Testis (tissue), 3 donors: ENCODE data around the gene PTPRD. TPM values are rescaled to one million over a fixed set of nuclear protein-coding genes. Genes with fewer than 3 reads are reported as not detected.
A peak's percentile ranks its signal among the peaks of the same experiment; 100 is the strongest.

Experiments
- DNase-seq: peaks from one replicate; pipeline ENCODE4 v3.0.0-alpha.2; 2019
- H3K27ac ChIP-seq, 2 donors: fragments of 200-600 bp; sonication (generic); one replicate each; pipeline ENCODE4 v1.5.1; 2019
- H3K27me3 ChIP-seq: fragments of 200-600 bp; sonication (generic); one replicate; pipeline ENCODE4 v1.5.1; 2019
- H3K36me3 ChIP-seq: fragments of 200-600 bp; sonication (generic); one replicate; pipeline ENCODE4 v1.5.1; 2017; ENCODE audit warnings: low read depth; ENCODE audit errors: missing control alignments
- H3K4me1 ChIP-seq: fragments of 200-600 bp; sonication (generic); one replicate; pipeline ENCODE4 v1.5.1; 2019
- H3K4me3 ChIP-seq, 2 donors: fragments of 200-600 bp; sonication (generic); one replicate each; pipeline ENCODE4 v1.5.1; 2017 to 2019
- H3K9me3 ChIP-seq: fragments of 200-600 bp; sonication (generic); one replicate; pipeline ENCODE4 v1.5.1; 2017
- POLR2A ChIP-seq: fragments of 450-650 bp; IDR thresholded peaks from one replicate; pipeline ENCODE4 v1.6.1; 2017; ENCODE audit warnings: antibody characterized with exemption, mild to moderate bottlenecking, moderate library complexity
- WGBS, 2 donors: methylation state at CpG; one replicate each; pipeline ENCODE4 v1.1.5; 2018; 5-methylcytosine and 5-hydroxymethylcytosine counted together
- intact Hi-C: fragments of 100-400 bp; cut with DNase I; formaldehyde crosslinking; loops from one replicate; pipeline ENCODE4 v1.15.1; 2023; ENCODE audit warnings: low total_unique reads
- polyA plus RNA-seq: library from polyadenylated mRNA; stranded (reverse); fragments of 350-450 nt; fragmentation: Illumina TruSeq; extraction: RNeasy Lipid Tissue Mini Kit (QIAGEN cat#74804); gene quantifications from one replicate; pipeline ENCODE4 v1.2.3, GENCODE V29; 2014; ENCODE audit warnings: low read depth, low replicate concordance; ENCODE audit not compliant: insufficient read depth
- total RNA-seq, 2 donors: library from RNA; depleted of rRNA; stranded (reverse); fragments of >200 nt; gene quantifications; one replicate each; pipeline ENCODE4 v1.2.3, GENCODE V29; 2016
- TF ChIP-seq, protein P1 (sequence below), 3 experiments: fragments of 450-650 bp in 2 of 3; fragments of 200-600 bp in 1 of 3; sonication (generic) in 1 of 3; IDR thresholded peaks; one replicate each; pipeline ENCODE4 v1.5.1; 2016 to 2019; ENCODE audit warnings: antibody characterized with exemption in 3 of 3, mild to moderate bottlenecking in 2 of 3, moderate library complexity in 1 of 3

PTPRD gene
- total and polyA plus RNA-seq, 3 donors from 2014 or later: 15.4 to 33.6 (median 32.5) TPM

DNA sequence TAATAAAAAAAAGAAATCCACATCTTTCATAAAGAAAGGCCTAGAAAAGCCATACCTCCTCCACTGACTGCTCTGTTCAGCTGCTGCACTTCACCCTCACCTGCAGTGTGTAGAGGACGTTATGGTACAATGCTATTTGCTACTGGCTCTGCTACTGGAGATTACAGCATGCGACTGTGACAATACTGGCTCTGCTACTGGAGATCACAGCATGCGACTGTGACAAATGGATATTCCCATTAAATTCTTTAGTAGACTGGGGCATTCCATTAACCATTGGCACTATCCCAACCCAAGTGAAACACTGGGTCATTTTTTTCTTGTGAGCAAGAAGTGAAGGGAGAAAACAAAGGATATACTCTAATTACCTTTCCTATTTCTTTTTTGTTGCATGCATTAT, 1749.7 kb downstream of the PTPRD start:
- Histone ChIP-seq H3K4me1 (no peaks in the 10 kb centered on the region), H3K27ac (no peak overlapping the region), H3K27me3 (no peaks in the 10 kb centered on the region), H3K9me3 (no peaks in the 10 kb centered on the region), H3K4me3 (no peak overlapping the region), H3K36me3 (no peaks in the 10 kb centered on the region)
- 90 to 92% methylated on average over 3 of the region's 3 CpGs for WGBS, 2 donors
- TF ChIP-seq, protein P1, sequence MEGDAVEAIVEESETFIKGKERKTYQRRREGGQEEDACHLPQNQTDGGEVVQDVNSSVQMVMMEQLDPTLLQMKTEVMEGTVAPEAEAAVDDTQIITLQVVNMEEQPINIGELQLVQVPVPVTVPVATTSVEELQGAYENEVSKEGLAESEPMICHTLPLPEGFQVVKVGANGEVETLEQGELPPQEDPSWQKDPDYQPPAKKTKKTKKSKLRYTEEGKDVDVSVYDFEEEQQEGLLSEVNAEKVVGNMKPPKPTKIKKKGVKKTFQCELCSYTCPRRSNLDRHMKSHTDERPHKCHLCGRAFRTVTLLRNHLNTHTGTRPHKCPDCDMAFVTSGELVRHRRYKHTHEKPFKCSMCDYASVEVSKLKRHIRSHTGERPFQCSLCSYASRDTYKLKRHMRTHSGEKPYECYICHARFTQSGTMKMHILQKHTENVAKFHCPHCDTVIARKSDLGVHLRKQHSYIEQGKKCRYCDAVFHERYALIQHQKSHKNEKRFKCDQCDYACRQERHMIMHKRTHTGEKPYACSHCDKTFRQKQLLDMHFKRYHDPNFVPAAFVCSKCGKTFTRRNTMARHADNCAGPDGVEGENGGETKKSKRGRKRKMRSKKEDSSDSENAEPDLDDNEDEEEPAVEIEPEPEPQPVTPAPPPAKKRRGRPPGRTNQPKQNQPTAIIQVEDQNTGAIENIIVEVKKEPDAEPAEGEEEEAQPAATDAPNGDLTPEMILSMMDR (IDR thresholded peaks at IDR 0.05): no peak
- no peak for TF ChIP-seq POLR2A
- DNase-seq: no peak
- intact Hi-C loops: no loop called here

DNA sequence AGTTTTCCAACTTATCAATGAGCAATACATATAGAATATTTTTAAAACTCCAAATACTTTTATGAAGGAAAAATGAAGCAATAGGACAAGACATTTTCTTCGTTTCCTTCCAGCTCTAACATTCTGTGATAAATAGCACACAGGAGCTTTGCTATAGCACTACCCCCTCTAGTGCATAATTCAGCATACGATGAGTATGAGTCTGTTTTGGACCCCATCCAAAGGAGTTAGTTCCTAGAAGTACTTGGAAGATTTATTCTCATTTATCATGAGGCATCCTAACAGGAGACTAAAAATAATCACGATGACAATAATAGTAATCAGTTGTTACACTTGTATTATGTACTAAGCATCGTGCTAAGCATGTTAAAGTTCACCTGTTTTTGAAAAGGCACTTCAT, 1751.9 kb downstream of the PTPRD start:
- no peak overlapping the region for H3K27ac ChIP-seq
- no peak overlapping the region for H3K4me3 ChIP-seq
- H3K36me3 ChIP-seq: no peaks in the 10 kb centered on the region
- H3K27me3 ChIP-seq: no peaks in the 10 kb centered on the region
- H3K9me3 ChIP-seq: no peaks in the 10 kb centered on the region
- no peaks in the 10 kb centered on the region for H3K4me1 ChIP-seq
- 57 to 63% methylated on average over 4 of the region's 4 CpGs for WGBS, 2 donors
- DNase-seq: no peak
- TF ChIP-seq, protein P1 (IDR thresholded peaks at IDR 0.05): no peak
- TF ChIP-seq POLR2A: no peak
- intact Hi-C loops: no loop called here

DNA sequence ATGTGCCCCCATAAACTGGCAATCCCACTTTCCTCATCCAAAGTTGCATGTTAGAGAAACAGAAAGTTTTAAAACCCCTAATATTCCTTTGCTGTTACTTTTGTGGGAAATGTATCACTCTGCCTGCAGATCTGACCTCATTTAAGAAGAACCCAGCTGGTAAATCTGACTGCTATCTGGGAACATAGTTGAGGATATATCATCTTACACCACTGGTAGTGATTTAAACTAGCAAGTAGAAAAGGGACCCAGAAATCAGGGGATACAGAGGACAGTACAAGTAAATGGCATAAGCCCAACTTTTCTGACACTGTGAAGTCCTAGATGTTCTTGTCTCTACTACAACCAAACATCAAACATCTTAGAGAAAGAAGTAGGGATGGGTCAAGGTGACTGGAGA, 1752.7 kb downstream of the PTPRD start:
- intact Hi-C loops: no loop called here
- H3K4me1 ChIP-seq: no peaks in the 10 kb centered on the region
- no peaks in the 10 kb centered on the region for H3K36me3 ChIP-seq
- no peaks in the 10 kb centered on the region for H3K27me3 ChIP-seq
- H3K9me3 ChIP-seq: no peaks in the 10 kb centered on the region
- H3K4me3 ChIP-seq: no peak overlapping the region
- TF ChIP-seq POLR2A: no peak
- TF ChIP-seq, protein P1 (IDR thresholded peaks at IDR 0.05): no peak
- DNase-seq: no peak
- H3K27ac ChIP-seq: no peak overlapping the region

DNA sequence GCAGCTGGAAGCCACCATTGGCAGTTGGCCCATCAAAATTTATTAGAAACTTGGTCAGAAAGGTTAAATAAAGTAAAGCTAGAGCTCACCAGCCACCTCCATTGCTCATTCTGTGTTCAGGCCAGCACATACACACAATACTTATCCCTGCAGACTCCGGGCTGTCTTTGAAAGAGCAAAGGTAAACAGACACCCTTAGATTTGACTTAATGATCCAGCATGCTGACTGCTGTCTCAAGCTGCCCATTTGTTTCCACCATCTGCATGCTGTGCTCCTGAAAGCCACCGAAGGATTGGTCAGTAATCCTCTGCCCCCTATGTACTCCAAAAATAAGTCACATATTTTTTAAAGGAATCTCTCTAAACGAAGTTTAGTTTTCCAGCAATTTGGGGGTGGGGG, 1753.4 kb downstream of the PTPRD start:
- Histone ChIP-seq H3K36me3 (no peaks in the 10 kb centered on the region), H3K4me1 (no peaks in the 10 kb centered on the region), H3K27me3 (no peaks in the 10 kb centered on the region), H3K9me3 (no peaks in the 10 kb centered on the region), H3K27ac (no peak overlapping the region), H3K4me3 (no peak overlapping the region)
- intact Hi-C loops: no loop called here
- DNase-seq: no peak
- TF ChIP-seq POLR2A: no peak
- TF ChIP-seq, protein P1 (IDR thresholded peaks at IDR 0.05): no peak
- WGBS, 2 donors: 39 to 48% methylated on average over 3 of the region's 3 CpGs

DNA sequence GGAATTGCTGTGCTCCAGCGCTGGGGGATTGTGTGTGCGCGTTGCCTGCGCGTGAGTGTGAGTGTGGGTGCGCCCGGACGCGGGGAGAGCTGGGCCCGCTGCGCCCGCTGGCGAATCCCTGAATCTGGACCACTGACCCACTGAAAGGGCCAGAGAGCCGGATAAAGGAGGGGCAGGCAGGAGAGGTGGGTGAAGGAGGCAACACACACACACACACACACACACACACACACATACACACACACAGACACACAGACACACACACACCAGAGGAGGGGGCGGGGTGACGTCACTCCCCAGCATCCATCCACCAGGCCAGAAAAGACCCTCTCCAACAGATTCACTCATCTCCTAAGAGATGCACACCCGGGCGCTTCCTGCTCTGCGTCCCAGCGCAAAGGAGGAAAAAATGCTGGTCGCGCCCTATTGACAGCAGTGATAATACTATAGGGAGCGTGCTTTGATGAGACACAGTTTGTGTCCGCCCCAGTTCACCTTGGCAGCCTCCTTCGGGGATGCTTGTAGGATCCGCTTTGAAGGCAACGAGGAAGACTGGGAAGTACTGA, 1754.1 kb downstream of the PTPRD start:
- Histone ChIP-seq H3K9me3 (no peaks in the 10 kb centered on the region), H3K36me3 (no peaks in the 10 kb centered on the region), H3K4me1 (no peaks in the 10 kb centered on the region), H3K27me3 (no peaks in the 10 kb centered on the region), H3K4me3 (peak overlapping the region; percentile 62 to 68), H3K27ac (no peak overlapping the region)
- WGBS, 2 donors: 22 to 26% methylated on average over 18 to 27 of the region's 27 CpGs
- DNase-seq: peak; percentile 22
- TF ChIP-seq, protein P1 (IDR thresholded peaks at IDR 0.05): no peak
- TF ChIP-seq POLR2A: no peak
- intact Hi-C loops: no loop called here
